Astrocyte of the cerebellum (primary cell): ENCODE data around the gene GPC2.

ENCODE experiments used
- DNase-seq: peaks from one replicate; pipeline ENCODE4 v3.0.0-alpha.2; 2011; ENCODE audit warnings: low read depth
- H3K4me3 ChIP-seq: 2 replicates; pipeline ENCODE4 v1.5.1; 2011; ENCODE audit warnings: mild to moderate bottlenecking, low read depth, low read length, moderate library complexity
- CTCF ChIP-seq: IDR thresholded peaks from 2 replicates; pipeline ENCODE4 v1.5.1; 2012; ENCODE audit warnings: low read length, low read depth, moderate library complexity, mild to moderate bottlenecking; ENCODE audit errors: missing control alignments
- in situ Hi-C: cut with HindIII; loops from 2 replicates; pipeline ENCODE4 v1.10.0; 2017; ENCODE audit warnings: low sequenced_read_pairs

GPC2 gene

GRCh38 chr7:100127866-100128636 lies 49.1 kb downstream of the GPC2 start:
- in situ Hi-C loops: no loop called here
- DNase-seq: no peak
- peak overlapping the region; percentile 86 for H3K4me3 ChIP-seq
- TF ChIP-seq CTCF: no peak

DNA sequence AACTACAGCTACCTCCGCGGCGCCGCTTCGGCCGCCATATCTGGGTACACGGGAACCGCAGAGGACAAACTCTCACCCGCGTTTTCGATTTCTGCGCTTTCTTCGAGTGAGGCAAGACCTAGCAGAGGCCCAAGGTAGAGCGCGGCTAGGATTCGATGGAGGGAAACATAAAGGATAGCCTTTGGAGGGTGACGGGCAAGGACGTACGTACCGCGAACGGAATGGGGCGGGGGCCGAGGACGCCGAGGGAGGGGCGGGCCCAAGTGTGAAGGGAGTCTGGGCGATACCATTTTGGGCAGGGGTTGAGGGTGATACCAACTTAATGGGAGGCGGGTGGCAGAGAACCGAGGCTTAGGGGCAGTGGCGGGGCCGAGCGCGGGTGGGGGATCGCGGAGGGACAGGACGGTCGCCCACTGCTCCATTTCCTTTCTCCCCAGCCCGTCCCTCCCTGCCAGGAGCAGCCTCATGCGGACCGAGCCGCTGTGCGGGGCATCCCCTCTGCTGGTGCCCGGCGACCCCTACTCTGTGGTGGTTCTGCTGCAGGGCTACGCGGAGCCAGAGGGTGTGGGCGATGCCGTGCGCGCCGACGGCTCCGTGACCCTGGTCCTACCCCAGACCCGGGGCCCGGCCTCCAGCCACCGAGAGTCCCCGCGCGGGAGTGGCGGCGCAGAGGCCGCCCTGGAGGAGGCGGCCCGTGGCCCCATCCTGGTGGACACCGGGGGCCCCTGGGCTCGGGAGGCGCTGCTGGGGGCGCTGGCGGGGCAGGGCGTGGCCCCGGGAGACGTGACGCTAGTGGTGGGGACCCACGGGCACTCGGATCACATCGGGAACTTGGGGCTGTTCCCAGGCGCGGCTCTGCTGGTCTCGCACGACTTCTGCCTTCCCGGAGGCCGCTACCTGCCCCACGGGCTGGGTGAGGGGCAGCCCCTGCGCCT lies 50.0 kb downstream of the GPC2 start, which contains the start of gene MBLAC1:
Gene MBLAC1 (plus strand): TSS at position 37 of the 935 bp plus-strand sequence. CDS start 429 bp downstream, at position 466.
- no peak for TF ChIP-seq CTCF
- in situ Hi-C loops: no loop called here

DNA sequence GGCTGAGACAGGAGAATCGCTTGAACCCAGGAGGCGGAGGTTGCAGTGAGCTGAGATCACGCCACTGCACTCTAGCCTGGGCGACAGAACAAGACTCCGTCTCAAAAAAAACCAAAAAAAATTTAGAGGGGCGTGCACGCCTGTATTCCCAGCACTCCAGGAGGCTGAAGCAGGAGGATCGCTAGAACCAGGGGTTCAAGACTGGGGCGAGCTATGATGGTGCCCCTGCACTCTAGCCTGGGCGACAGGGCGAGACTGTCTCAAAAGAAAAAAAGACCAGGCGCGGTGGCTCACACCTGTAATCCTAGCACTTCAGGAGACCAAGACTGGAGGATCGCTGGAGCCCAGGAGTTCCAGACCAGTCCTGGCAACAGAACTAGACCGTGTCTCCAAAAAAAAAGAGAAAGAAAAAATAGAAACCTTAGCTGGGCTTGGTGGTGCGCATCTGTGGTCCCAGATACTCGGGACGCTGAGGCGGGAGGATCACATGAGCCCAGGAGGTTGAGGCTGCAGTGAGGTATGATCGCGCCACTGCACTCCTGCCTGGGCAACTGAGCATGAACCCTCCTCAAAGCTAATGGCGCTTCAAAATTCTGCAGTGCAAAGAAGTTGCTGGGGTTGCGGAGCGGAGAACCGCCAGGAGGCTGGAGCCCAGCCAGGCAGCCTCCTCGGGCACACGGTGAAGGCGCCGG lies 50.8 kb downstream of the GPC2 start:
- DNase-seq: no peak
- H3K4me3 ChIP-seq: peak overlapping the region; percentile 86
- no peak for TF ChIP-seq CTCF
- in situ Hi-C loops: no loop called here

More for the DNA sequence above, 50.0 kb downstream of the GPC2 start, which contains the start of gene MBLAC1:
- DNase-seq: peak; percentile 84
- H3K4me3 ChIP-seq: peak within 1 kb of the TSS; percentile 86

DNA sequence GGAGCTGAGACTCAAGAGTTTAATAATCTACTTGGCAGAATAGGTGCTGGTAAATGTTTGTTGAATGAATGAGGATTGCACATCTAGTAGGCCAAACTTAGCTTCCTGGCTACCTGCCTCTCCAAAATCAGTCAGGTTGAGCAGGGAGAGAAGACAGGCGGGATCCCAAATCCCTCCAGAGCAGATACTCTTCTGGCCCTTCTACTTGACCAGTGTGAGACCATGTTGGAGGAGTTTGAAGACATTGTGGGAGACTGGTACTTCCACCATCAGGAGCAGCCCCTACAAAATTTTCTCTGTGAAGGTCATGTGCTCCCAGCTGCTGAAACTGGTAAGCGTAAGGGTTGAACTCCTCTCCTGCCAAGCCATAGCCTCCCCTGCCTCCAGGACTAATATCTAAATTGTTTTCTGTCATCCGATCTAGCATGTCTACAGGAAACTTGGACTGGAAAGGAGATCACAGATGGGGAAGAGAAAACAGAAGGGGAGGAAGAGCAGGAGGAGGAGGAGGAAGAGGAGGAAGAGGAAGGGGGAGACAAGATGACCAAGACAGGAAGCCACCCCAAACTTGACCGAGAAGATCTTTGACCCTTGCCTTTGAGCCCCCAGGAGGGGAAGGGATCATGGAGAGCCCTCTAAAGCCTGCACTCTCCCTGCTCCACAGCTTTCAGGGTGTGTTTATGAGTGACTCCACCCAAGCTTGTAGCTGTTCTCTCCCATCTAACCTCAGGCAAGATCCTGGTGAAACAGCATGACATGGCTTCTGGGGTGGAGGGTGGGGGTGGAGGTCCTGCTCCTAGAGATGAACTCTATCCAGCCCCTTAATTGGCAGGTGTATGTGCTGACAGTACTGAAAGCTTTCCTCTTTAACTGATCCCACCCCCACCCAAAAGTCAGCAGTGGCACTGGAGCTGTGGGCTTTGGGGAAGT lies 52.6 kb downstream of the GPC2 start:
- in situ Hi-C loops: no loop called here
- TF ChIP-seq CTCF: no peak
- DNase-seq: no peak
- no peak overlapping the region for H3K4me3 ChIP-seq

GRCh38 chr7:100122568-100122967 lies 54.6 kb downstream of the GPC2 start:
- H3K4me3 ChIP-seq: no peak overlapping the region
- DNase-seq: no peak
- in situ Hi-C loops: no loop called here
- no peak for TF ChIP-seq CTCF
